Stimulated activated CD4-positive, alpha-beta T cell treated with anti-CD3 and anti-CD28 coated beads, Interleukin-2, amount 100 ng/mL, for 24 hours (primary cell): ENCODE measurements around the gene TSPAN33.

Experiments used
- DNase-seq, 2 donors: peaks; one replicate each; pipeline ENCODE4 v3.0.0-alpha.2; 2020

TSPAN33 gene

DNA sequence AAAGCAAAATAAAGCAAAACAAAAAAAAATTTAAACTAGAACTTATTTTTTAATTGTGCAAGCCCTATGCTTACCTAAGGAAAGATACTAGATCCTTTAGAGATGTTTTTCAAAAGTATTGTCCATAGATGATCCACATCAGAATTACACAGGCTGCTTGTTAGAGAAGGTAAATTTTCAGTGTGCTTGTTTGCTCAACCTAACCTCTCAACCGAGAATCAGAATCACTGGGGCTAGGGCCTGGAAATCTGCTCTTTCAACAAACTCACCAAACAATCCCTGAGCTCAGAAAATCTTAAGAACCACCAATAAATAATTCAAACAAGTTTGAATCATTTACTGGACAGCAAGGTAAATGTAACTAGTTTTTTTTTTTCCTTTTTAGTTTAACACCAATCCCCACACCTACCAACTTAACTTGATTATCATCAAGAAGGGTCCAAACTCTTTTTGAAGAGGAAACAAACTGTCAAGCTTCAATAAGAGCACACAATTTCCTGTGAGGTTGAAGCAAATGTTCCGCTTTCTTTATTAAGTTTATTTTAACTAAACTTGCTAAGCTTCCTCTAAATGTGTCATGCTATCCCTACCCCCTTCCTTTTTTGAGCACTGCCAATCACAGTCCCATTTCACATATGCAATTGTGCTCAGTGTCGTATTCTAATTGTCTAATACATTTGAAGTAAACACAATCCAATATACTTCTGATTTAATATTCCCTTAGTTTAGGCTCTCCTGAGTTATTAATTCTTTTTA is 7.4 kb upstream of the TSPAN33 start:
- DNase-seq = no peak

DNA sequence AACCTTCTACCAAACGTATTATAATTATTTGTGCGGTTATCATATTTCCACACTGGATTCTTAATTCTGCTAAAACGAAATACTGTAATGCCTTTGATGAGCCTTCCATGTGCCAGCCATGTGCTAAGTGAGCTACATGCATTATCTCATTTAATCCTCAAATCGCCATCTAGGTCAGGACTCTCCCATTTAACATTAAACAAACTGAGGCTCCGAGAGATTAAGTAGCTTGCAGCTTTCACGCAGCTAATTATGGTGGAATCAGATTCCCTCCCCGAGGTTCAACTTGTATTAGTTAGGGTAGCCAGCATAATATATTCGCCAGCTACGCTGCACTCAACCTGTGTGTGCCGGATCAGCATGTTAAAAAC is 798 bp upstream of the TSPAN33 start:
- DNase-seq = no peak

DNA sequence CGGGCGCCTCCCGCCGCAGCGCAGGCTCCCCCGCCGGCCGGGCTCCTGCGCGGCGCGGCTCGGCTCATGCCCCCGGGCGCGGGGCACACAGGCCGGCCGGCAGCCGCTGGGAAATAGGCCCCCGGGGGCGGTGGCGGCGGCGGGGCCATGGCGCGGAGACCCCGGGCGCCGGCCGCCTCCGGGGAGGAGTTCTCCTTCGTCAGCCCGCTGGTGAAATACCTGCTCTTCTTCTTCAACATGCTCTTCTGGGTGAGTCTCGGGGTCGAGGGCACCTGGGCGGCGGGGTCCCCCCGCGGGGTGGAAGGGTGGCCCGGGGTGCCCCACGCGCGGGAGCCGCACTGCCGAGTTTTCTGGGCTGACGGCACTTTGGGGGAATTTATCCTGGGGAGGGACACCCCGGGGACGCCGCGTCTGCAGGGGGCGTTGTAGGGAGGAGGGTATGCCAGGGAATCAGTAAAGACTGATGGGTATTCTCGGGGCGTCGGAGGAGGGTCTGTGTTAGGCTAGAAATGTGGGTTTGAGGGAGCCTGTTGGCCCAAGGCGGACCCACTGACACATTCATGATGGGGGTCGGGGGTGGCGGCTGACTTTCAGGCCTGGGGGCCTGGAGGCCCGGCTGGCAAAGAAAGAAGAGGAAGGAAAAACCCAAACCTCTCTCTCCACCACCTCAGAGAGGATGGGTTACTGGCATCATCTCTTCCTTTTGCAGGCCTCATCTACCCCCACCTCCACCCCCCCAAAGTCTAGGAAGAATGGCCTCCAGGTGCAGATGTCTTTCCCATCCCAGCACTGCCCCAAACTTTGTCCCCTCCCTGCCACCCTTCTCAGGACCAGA is 544 bp downstream of the TSPAN33 start:
- peak; percentile 28 to 30 for DNase-seq

DNA sequence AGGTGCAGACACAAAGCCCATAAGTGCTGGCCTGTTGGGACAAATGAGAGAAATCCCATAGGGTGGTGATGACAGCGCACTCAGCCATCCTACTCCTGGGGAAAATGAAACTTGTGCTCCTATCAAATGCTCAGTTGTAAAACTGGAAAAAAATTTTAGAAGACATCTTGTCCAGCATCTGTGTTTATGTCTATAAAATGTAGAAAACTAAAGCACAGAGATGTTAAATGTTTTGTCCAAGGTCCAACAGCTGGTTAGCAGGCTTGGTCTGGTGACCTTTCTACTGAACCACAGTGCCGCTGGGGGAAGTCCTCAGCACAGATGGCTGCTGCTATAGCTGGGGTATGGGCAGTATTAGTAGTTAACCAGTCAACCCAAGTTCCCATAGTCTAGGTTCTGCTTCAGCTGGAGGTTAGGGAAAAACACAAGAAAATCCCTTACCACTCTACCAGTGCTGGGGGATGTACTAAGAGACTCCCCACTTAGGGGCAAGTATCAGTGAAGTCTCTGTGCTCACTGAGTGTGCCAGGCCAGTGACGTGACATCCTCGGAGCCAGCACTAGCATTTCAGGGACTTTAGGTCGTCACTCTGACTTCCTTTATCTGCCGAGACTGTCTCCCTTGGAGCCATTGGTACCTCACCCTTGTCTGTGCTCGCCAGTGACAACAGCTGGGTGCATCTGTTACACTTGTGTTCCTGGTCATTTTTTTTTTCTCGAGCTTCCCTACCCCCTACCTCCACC is 1.9 kb downstream of the TSPAN33 start:
- no peak for DNase-seq

DNA sequence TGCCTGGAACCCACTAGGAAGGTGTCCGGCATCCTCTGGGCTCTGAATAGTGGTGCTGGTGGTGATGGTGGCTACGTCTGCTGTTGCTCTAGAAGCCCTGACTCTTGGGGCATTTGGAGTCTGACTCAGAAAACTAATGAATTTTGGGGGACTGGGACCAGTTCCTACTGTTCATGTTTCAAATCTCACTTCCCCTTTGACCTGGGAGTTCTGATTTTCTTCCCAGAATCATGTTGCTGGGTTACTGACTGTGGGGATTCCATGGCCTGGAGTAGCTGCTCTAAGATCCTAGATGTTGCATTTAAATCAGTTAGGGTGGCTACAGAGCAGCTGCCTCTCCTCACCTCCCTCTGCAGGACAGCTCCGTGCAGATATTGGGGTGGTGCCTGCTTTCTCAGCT is 3.2 kb downstream of the TSPAN33 start:
- no peak for DNase-seq

DNA sequence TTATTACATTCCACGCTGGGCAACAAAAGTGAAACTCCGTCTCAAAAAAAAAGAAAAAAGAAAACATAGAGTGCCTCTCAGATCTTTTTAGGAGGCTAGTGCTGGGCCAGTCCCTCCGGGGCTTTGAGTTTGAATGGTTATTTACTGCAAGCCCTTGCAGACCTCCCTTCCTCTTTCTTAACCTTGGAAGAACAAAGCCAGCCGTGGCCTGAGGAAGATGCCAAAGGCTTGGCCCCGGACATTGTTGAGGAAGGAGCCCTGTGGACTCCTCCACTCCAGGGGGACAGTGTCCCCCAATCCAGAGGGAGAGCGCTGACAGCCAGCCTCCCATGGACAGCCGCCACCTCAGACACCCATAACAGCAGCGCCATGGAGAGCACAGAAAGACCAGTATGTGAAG is 5.0 kb downstream of the TSPAN33 start:
- DNase-seq = no peak

DNA sequence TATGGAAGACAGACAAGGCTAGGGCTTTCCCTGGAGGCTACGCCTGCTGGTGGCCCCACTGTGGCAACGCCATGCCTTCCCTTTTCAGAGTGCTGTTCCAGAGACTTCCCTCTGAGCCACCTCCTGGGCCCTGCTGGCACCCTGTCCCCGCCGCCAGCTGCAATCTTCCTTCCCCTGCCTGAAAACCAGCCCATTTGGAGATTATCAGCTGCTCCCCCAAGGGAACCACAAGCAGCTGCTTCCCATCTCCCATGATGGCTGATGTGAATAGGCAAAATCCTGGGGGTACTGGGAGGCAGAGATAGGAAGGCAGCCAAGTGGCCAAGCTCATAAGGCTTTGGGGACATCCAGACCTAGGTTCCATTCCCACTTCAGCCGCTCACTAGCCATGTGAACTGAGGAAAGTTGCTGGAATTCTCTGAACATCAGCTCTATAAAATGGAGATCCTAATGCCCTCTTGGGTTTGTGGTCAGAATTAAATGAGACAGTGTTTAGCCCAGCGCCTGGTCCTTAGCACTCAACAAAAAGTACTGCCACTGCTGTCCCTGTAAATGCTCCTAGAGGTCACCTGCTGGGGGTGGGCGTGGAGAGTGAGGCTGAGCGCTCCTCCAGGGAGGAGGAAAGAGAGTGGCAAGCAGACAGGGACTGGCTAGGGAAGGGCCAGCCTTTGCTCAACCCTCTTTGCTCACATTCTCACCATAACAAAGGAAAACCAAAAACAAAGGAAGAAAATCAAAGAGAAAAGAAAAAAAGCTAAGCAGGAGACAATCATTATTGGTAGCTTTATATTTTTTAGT is 5.9 kb downstream of the TSPAN33 start:
- DNase-seq = no peak

DNA sequence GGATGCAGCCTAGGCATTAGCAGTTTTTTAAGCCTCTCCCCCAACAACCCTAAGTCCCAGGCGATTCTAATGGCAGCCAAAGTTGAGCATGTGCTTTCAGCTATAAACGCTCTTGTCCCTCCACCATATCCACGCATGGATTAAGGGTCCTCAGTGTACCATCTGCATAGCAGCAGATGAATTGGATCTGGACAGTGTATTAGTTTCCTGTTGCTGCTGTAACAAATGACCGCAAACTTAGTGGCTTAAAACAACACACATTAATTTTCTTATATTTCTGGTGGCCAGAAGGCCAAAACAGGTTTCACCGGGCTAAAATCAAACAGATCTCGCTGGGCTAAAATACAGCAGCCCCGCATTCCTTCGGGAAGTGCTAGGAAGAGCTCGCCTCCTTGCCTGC is 13.1 kb downstream of the TSPAN33 start:
- DNase-seq = no peak

DNA sequence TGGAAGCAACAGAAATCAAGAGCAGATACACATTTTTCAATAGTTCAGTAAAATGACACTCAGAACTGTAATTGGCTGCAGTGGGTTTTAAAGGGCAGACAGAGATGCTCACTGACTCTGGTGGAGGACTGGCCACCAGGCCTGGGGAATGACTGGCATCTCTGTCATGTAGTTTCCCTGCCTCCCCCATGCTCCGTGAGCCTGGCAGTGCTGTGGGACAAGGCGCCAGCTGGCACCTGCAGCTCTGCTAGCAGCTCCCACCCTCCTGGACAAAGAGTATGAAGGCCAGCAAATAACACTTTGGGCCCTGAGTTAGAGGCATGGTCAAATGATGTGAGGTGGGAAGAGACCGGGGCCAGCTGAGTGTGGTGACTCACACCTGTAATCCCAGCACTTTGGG is 15.0 kb downstream of the TSPAN33 start:
- no peak for DNase-seq

DNA sequence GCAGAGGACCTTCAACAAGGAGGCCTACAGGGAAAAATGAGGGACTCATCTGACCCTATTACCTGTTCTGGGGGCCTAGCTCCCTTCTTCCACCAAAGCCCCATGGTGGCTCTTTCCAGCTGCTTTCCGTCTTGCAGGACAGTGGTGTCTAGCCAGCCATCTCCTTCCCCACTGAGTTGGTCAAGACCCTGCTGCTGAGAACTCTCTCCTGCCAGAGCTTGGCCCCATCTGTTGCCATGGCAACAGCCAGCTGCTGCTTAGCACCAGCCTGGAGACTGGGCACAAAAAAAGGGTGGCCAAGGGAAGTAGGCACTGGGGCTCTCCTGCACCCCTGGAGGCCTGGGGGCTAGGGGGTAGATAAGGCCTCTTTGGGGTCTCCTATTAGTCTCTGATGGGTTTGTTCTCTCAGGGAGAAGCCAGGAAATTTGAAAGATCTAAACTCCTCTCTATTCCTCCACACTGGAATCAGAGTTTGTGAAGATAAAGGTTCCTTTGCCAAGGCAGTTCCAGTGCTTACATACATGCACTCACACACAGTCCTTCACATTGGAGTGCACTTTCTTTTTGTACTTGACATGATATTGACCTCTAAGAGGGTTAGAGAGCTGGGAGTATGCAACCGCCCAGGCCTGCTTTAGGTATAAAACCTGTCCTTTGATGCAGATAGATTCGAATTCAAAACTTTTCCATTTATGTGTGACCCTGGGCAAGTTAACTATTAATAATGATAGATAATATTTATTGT is 15.8 kb downstream of the TSPAN33 start:
- DNase-seq = no peak

DNA sequence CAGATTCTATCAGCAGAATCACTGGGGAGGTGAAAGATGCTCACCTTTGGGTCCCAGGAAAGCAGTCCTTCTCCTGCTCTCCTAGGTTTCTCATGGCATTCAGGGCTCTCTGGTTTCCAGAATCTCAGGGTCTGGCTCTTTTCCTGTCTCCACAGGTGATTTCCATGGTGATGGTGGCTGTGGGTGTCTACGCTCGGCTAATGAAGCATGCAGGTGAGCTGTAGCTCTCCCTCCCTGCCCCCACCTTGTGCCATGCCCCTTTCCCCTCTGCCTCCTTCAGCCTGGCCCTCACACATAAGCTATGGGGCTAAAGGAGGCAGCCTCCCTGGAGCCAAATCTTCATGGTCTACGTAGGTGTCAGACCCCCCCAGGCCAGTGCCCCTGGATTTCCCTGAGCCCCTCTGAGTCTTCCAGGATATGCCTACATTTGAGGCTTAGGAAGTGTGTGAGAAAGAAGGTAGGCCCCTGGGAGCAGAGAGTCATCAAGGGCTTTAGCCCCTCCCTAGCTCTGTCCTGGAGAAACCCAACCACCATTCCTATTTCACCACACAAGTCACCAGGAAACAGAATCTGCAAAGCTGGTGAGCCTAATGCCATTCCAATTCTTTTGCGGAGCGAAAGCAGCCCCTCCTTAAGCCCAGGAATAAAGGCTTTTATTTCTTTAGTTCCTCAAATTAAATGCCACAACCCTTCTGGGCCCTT is 17.2 kb downstream of the TSPAN33 start:
- DNase-seq = no peak

DNA sequence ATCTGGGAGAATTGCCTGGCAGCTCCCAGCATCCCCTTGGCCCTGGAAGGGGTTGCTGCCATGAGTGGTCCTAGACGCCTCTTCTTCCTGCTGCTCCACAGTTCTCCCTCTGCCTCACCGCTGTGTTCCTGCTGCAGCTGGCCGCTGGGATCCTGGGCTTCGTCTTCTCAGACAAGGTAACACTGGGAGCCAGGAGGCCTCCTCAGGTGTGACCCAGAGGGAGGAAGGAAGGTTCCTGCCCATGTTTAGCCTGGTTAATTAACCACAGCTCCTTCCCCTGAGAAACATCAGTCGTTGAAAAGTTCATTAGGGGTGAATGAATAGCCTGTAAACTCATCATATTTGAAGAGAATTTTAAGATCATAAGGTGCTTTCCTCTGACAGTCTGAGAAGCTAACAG is 18.2 kb downstream of the TSPAN33 start:
- DNase-seq = no peak

DNA sequence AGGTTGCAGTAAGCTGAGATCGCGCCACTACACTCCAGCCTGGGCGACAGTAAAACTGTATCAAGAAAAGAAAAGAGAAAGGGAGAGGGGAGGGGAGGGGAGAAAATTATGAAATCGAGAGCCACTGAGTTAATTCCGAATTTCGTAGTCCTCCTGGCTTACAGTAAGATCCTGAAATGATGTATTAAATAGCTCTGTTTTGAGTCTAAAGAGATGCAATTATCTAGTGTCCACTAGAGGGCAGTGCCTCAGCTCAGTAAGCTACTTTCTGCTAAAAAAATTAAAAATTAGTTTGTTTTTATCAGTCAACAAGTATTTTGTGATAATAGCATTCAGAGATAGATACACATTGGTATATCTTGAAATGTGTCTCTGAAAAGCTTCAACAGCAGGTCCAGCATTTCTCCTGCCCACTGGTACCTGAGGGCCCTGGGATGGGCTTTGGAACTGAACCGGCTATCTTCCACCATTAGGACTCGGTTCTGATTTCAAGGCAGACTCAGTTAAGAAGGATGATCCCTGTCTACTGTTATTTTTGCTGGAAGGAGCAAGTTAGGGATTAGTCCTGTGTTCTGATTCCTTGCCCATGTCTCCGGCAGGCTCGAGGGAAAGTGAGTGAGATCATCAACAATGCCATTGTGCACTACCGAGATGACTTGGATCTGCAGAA is 19.5 kb downstream of the TSPAN33 start:
- DNase-seq = no peak

DNA sequence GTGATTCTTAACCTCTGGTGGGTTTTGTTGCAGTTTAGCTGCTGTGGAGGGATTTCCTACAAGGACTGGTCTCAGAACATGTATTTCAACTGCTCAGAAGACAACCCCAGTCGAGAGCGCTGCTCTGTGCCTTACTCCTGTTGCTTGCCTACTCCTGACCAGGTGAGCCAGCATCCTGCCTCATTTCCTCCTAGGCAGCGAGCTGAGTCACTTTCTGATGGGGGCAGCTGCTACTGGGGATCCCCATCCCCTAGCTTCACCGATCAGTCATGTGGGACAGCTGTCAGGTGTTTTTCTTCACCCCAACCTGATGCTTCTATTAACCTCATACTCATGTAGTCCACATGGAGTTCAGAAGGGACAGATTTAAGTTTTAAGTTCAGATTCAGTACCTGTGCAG is 22.2 kb downstream of the TSPAN33 start:
- DNase-seq = no peak

DNA sequence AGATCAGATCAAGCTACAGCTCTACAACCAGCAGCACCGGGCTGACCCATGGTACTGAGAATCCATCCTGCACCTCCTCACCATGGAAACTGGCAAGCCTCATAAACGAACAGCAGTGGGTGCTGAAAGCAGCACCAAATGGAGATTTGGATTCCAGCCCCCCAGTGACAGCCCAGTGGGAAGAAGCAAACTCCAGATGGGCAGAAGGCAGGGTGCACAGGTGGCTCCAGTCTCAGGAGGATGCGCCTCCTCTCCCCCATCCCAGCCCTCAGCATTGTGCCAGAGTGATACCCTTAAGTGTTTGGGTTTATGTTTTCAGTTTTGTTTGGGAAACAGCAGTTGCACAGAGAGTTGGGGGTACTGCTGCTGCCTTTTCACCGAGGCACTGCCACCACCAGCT is 23.3 kb downstream of the TSPAN33 start:
- no peak for DNase-seq

DNA sequence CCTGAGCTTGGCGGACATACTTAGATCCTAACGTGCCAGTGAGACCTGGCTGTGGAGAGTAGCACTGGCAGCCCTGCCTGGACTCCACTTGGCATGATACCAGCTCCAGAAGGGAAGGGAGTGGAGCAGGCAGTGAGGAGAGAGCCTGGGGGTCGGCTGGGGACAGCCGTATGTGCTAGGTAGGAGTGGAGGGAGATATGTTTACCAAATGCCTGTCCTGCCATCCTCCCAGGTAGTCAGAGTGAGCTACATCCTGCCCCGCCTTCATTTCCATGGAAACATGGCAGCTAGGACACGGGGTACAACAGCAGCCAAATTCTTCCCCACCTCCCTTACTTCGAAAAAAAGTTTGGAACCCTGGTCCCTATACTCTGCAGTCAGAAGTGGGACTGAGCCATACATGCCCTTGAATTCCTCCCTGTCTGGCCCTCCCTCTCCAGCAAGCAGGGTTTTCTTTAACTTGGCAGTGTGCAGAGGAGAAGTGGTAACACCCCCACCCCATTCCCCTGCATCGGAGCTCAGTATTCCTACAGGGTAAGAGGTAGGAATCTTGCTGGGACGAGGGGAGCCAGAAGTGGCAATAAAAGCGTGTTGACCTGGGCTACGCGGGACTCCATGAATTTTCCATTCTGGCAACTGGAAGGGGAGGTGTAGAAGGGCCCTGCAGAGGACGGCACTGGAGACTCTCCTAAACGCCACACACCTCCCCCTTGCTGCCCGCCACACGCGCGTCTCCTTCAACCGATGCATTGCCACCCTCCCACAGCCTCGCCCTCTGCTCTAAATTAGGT is 23.9 kb downstream of the TSPAN33 start:
- no peak for DNase-seq

DNA sequence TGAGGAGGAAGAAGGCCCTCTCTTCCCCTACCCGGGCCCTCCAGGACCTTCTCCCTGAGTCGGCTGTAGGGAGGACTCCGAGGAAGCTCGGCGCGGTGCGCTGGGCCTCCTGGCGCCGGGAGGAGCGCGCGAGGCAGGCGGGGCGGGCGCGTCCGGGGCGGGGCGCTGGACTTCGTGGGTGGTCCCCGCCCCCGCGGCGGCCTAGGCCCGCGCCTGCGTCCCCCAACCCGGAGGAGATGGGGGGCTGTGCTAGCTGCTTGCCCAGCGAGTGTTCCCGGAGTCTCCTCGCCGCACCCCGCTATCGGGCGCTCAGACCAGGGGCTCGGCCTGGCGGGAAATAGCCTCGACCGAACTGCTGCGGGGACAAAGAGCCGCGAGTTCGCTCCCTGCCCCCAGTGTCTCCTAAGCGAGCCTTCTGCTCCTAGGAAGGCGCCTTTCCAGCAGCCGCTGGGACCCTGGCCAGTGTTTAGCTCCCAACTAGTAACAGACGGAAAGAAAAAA is 24.7 kb downstream of the TSPAN33 start:
- DNase-seq = peak; percentile 42 to 66

DNA sequence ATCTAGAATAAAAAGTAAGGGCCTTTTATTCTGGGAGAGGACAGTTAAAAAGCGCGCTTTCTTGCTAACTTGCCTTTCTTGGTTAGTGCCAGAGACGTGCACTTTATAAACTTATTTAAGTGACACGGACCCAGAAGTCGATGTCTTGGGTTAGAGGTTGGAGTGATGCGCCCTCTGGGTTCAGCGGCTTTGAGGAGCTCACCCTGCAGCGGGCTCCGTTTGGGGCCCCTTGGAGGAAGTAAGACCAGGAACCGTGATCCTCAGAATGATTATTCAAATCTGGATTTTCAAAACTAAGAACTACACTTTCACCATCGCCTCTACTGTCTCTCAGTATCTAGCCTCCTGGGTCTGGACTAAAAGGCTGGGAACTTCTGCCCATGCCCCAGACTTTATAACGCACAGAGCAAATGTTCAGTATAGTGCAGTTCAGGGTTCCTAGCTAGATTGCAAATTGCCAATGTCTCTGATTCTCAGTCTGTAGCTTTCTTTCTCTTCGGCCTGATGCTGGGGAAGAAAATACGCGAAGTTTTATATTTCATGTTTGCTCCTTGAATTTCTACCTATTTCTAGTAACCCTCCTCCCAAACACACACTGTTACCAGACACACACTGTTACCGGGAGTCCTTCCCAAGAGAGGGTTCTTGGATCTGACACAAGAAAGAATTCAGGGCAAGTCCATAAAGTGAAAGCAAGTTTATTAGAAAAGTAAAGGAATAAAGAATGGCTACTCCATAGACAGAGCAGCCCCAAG is 25.4 kb downstream of the TSPAN33 start:
- peak in 1 of 2 donors; percentile 36 for DNase-seq

DNA sequence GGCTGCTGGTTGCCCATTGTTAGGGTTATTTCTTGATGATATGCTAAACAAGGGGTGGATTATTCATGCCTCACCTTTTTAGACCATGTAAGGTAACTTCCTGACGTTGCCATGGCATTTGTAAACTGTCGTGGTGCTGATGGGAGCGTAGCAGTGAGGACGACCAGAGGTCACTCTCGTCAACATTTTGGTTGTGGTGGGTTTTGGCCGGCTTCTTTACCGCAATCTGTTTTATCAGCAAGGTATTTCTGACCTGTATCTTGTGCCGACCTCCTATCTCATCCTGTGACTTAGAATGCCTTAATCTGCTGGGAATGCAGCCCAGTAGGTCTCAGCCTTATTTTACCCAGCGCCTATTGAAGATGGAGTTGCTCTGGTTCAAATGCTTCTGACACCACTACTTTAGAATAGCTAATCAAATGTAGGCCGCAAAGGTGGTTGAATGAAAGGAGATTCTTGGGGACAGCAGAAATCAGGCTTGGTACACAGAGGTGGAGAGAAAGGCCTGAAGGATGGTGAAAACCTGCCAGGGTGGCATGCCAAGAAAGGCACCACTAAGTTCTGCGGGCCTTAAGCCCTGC is 26.0 kb downstream of the TSPAN33 start:
- DNase-seq = no peak
